GM23338 (cell line): ENCODE data around the gene PSMA7. TPM values are rescaled to one million over a fixed set of nuclear protein-coding genes. Genes with fewer than 3 reads are reported as not detected.

ENCODE experiments used
- ATAC-seq: fragments of 200-7000 bp; cut with Tn5 transposase; 3 replicates; pipeline ENCODE4 v1.9.1; 2020
- DNase-seq: peaks from one replicate; pipeline ENCODE4 v3.0.0-alpha.2; 2015; ENCODE audit warnings: low spot score
- H2AFZ ChIP-seq: fragments of 200-600 bp; sonication (generic); 2 replicates; pipeline ENCODE4 v1.8.0; 2016; ENCODE audit warnings: antibody characterized with exemption, mild to moderate bottlenecking, moderate library complexity
- H3F3A ChIP-seq: fragments of 200-600 bp; sonication (generic); replicated peaks from 2 replicates; pipeline ENCODE4 v1.8.0; 2017; ENCODE audit warnings: antibody characterized with exemption, mixed run types, low read depth
- H3K27ac ChIP-seq: fragments of 200-600 bp; sonication (generic); 2 replicates; pipeline ENCODE4 v1.6.1; 2016; ENCODE audit warnings: low read depth
- H3K27me3 ChIP-seq: fragments of 200-600 bp; sonication (generic); 2 replicates; pipeline ENCODE4 v1.8.0; 2016; ENCODE audit warnings: mild to moderate bottlenecking, mixed run types, moderate library complexity; ENCODE audit not compliant: insufficient read depth
- H3K36me3 ChIP-seq: fragments of 200-600 bp; sonication (generic); 2 replicates; pipeline ENCODE4 v1.8.0; 2016; ENCODE audit warnings: mild to moderate bottlenecking; ENCODE audit not compliant: insufficient read depth
- H3K4me1 ChIP-seq: fragments of 200-600 bp; sonication (generic); 2 replicates; pipeline ENCODE4 v1.8.0; 2016; ENCODE audit warnings: mild to moderate bottlenecking, moderate library complexity; ENCODE audit not compliant: insufficient read depth
- H3K4me2 ChIP-seq: fragments of 200-600 bp; sonication (generic); 2 replicates; pipeline ENCODE4 v1.7.1; 2017; ENCODE audit warnings: mixed run types
- H3K4me3 ChIP-seq: fragments of 200-600 bp; sonication (generic); 2 replicates; pipeline ENCODE4 v1.6.1; 2016; ENCODE audit warnings: mixed run types
- H3K79me2 ChIP-seq: fragments of 200-600 bp; sonication (generic); replicated peaks from 2 replicates; pipeline ENCODE4 v1.8.0; 2017; ENCODE audit warnings: mild to moderate bottlenecking; ENCODE audit not compliant: insufficient read depth
- H3K9me2 ChIP-seq: fragments of 200-600 bp; sonication (generic); 2 replicates; pipeline ENCODE4 v1.8.0; 2017; ENCODE audit not compliant: insufficient read depth
- H4K20me1 ChIP-seq: fragments of 200-600 bp; sonication (generic); replicated peaks from 2 replicates; pipeline ENCODE4 v1.8.0; 2017; ENCODE audit warnings: mild to moderate bottlenecking; ENCODE audit not compliant: insufficient read depth
- H3K27ac Mint-ChIP-seq: 2 replicates; pipeline ENCODE4 v1.8.0; 2020; ENCODE audit warnings: inconsistent platforms, mild to moderate bottlenecking, moderate library complexity, mixed read lengths
- H3K27me3 Mint-ChIP-seq: 3 replicates; pipeline ENCODE4 v1.8.0; 2022; ENCODE audit warnings: low read depth, mild to moderate bottlenecking, moderate library complexity, mixed read lengths, inconsistent platforms; ENCODE audit not compliant: insufficient read depth, poor library complexity
- H3K36me3 Mint-ChIP-seq: 3 replicates; pipeline ENCODE4 v1.8.0; 2021; ENCODE audit warnings: low read depth, mild to moderate bottlenecking, inconsistent platforms, moderate library complexity, mixed read lengths
- H3K4me1 Mint-ChIP-seq: 3 replicates; pipeline ENCODE4 v1.8.0; 2020; ENCODE audit warnings: mild to moderate bottlenecking, inconsistent platforms, mixed read lengths
- H3K4me3 Mint-ChIP-seq: 3 replicates; pipeline ENCODE4 v1.8.0; 2021; ENCODE audit warnings: moderate library complexity, mild to moderate bottlenecking, inconsistent platforms, mixed read lengths
- H3K9me3 Mint-ChIP-seq: 3 replicates; pipeline ENCODE4 v1.8.0; 2020; ENCODE audit warnings: moderate library complexity, mild to moderate bottlenecking, inconsistent platforms, mixed read lengths
- CREB1 ChIP-seq: fragments of 250-450 bp; sonication (Bioruptor Pico); IDR thresholded peaks from 2 replicates; pipeline ENCODE4 v1.5.0; 2020; ENCODE audit warnings: low read depth, mild to moderate bottlenecking, moderate library complexity
- CTCF ChIP-seq, 2 experiments: fragments of 200-600 bp in 1 of 2; sonication (generic) in 1 of 2; conservative IDR thresholded peaks; 2 replicates each; pipeline versions ENCODE4 v1.5.1 to v1.6.1; 2016 to 2017; ENCODE audit warnings: antibody characterized with exemption in 2 of 2, low read depth in 2 of 2, mild to moderate bottlenecking in 2 of 2, moderate library complexity in 1 of 2
- ETS1 ChIP-seq: IDR thresholded peaks from 2 replicates; pipeline ENCODE4 v1.6.1; 2016; ENCODE audit warnings: antibody characterized with exemption
- JUNB ChIP-seq: IDR thresholded peaks from one replicate; pipeline ENCODE4 v1.6.1; 2016; ENCODE audit warnings: antibody characterized with exemption; ENCODE audit not compliant: unreplicated experiment
- NANOG ChIP-seq: IDR thresholded peaks from 2 replicates; pipeline ENCODE4 v1.6.1; 2016; ENCODE audit warnings: antibody characterized with exemption, borderline replicate concordance
- POLR2AphosphoS5 ChIP-seq: IDR thresholded peaks from 2 replicates; pipeline ENCODE4 v1.6.1; 2016; ENCODE audit warnings: antibody characterized with exemption, low read depth
- STAT1 ChIP-seq: IDR thresholded peaks from one replicate; pipeline ENCODE4 v1.6.1; 2016; ENCODE audit warnings: antibody characterized with exemption; ENCODE audit not compliant: unreplicated experiment
- ZNF114 ChIP-seq: fragments of 250-450 bp; sonication (Bioruptor Pico); IDR thresholded peaks from 2 replicates; pipeline ENCODE4 v1.5.0; 2020; ENCODE audit warnings: mild to moderate bottlenecking, moderate library complexity
- ZNF331 ChIP-seq: fragments of 250-450 bp; sonication (Bioruptor Pico); IDR thresholded peaks from 2 replicates; pipeline ENCODE4 v1.5.0; 2020; ENCODE audit warnings: low read depth, mild to moderate bottlenecking, moderate library complexity
- ZNF462 ChIP-seq: fragments of 250-450 bp; sonication (Bioruptor Pico); IDR thresholded peaks from 2 replicates; pipeline ENCODE4 v1.5.0; 2020; ENCODE audit warnings: mild to moderate bottlenecking, moderate library complexity
- long read RNA-seq: library from polyadenylated mRNA; unstranded; transcript quantifications from one replicate; pipeline ENCODE4 v2.0.0, GENCODE V29; 2020; ENCODE audit not compliant: unreplicated experiment
- polyA plus RNA-seq: library from polyadenylated mRNA; unstranded; fragments of >200 nt; fragmentation: Nextera tagmentation; extraction: Ambion mirVana; gene quantifications from 2 replicates; pipeline ENCODE4 v1.2.1, GENCODE V29; 2016
- total RNA-seq: library from RNA; depleted of rRNA; stranded (reverse); fragments of >200 nt; shearing (Covaris generic); gene quantifications from 2 replicates; pipeline ENCODE4 v1.2.3, GENCODE V29; 2014; rRNA removed

PSMA7 gene
- total RNA-seq (357 and 427 TPM in 2 replicates), polyA plus RNA-seq (610 and 628 TPM in 2 replicates)
- long read RNA-seq, transcript PSMA7-203 (7 exons, 996 nt), result major isoform, 445 of 772 reads
- long read RNA-seq, transcript PSMA7-206 (4 exons, 548 nt), result minor isoform, 302 of 772 reads
- long read RNA-seq, partial matches to known transcripts, result 12 of 772 reads
- long read RNA-seq, other reads (novel, unspliced or antisense), result 10 of 772 reads

GRCh38 chr20:62143081-62143956 lies at the start of gene PSMA7, which contains the start of gene SS18L1:
Gene PSMA7, minus strand, starts transcription at chr20:62143394. Its CDS starts 91 bp downstream, at chr20:62143303.
Gene SS18L1, plus strand, starts transcription at chr20:62143769. Its CDS starts 52 bp downstream, at chr20:62143821.
- no peaks in the 10 kb centered on the region for H3K27me3 ChIP-seq
- peaks cover 56% of the 10 kb centered on the region for H3K36me3 Mint-ChIP-seq
- H3K4me3 Mint-ChIP-seq, result peak within 1 kb of the TSS; percentile 94
- DNase-seq (peak; percentile 92), ATAC-seq (peak; percentile 65)
- H3K9me2 ChIP-seq, result no peaks in the 10 kb centered on the region
- H3K27ac Mint-ChIP-seq, result peak within 1 kb of the TSS; percentile 89
- H3K27ac ChIP-seq, result peak within 1 kb of the TSS; percentile 39; the same call in 1 of the 2 replicates
- H3K79me2 ChIP-seq, result peaks cover 82% of the 10 kb centered on the region
- H3K9me3 Mint-ChIP-seq, result no peaks in the 10 kb centered on the region; the same call in 2 of the 3 replicates
- TF ChIP-seq CREB1 (CRISPR knock-in tag), result peak; percentile 69
- TF ChIP-seq JUNB, result no peak
- peak; percentile 74 for TF ChIP-seq POLR2AphosphoS5
- no peak for TF ChIP-seq ETS1
- no peak for TF ChIP-seq STAT1
- no peak for TF ChIP-seq CTCF (conservative IDR thresholded peaks at IDR 0.05; ENCODE audit: low read depth in 2 of 2)
- no peak for TF ChIP-seq NANOG
- TF ChIP-seq ZNF462 (CRISPR knock-in tag), result no peak
- TF ChIP-seq ZNF331 (CRISPR knock-in tag), result no peak
- no peak for TF ChIP-seq ZNF114
- H3K36me3 ChIP-seq, result peaks cover 25% of the 10 kb centered on the region
- H2AFZ ChIP-seq, result no peak within 1 kb of the TSS
- H3K27me3 Mint-ChIP-seq, result peaks cover 24% of the 10 kb centered on the region
- peaks cover 8% of the 10 kb centered on the region for H3K4me1 ChIP-seq
- H3F3A ChIP-seq, result peaks cover 22% of the 10 kb centered on the region
- H3K4me1 Mint-ChIP-seq, result peaks cover 30% of the 10 kb centered on the region
- peak within 1 kb of the TSS; percentile 98 for H3K4me2 ChIP-seq
- H3K4me3 ChIP-seq, result peak within 1 kb of the TSS; percentile 83
- H4K20me1 ChIP-seq, result peaks cover 51% of the 10 kb centered on the region
